ENCODE results near the gene ATP6V0B.

ATP6V0B gene

GRCh38 chr1:43963890-43964289 lies 10.9 kb upstream of the ATP6V0B start:
- TF ChIP-seq CTCF (conservative IDR thresholded peaks at IDR 0.05; ENCODE audit: low read depth): no peak
- POLR2A ChIA-PET (ENCODE audit: low non-redundant PET): no interaction called here
- peak overlapping the region; percentile 4; the same call in 1 of the 2 replicates for H3K27ac ChIP-seq
- CTCF ChIA-PET: interaction anchor here (0.8 to 1.0 kb wide), 2 partner anchors 17 to 73 kb away, joined by 3 to 4 read pairs; partner anchors contain the start of gene IPO13
- DNase-seq (ENCODE audit: low spot score): no peak

GRCh38 chr1:43965316-43965715 lies 9.4 kb upstream of the ATP6V0B start:
- POLR2A ChIA-PET (ENCODE audit: low non-redundant PET): no interaction called here
- DNase-seq (ENCODE audit: low spot score): no peak
- CTCF ChIA-PET: no interaction called here

GRCh38 chr1:43968348-43968948 lies 6.3 kb upstream of the ATP6V0B start:
- POLR2A ChIA-PET (ENCODE audit: low non-redundant PET): interaction anchor here (0.8 kb wide), 1 partner anchor 32 kb away, joined by 10 read pairs; no protein-coding TSS in a partner anchor

More at GRCh38 chr1:43965316-43965715, 9.4 kb upstream of the ATP6V0B start:
- H3K27ac ChIP-seq: no peak overlapping the region
- TF ChIP-seq CTCF (conservative IDR thresholded peaks at IDR 0.05; ENCODE audit: low read depth): no peak

GRCh38 chr1:43969416-43969745 lies 5.4 kb upstream of the ATP6V0B start:
- POLR2A ChIA-PET (ENCODE audit: low non-redundant PET): no interaction called here

More at GRCh38 chr1:43968348-43968948, 6.3 kb upstream of the ATP6V0B start:
- TF ChIP-seq CTCF (conservative IDR thresholded peaks at IDR 0.05; ENCODE audit: low read depth): no peak
- no peak for DNase-seq (ENCODE audit: low spot score)
- no peak overlapping the region for H3K27ac ChIP-seq
- CTCF ChIA-PET: interaction anchor here (0.6 kb wide), 1 partner anchor 1235 kb away, joined by 3 read pairs; no protein-coding TSS in a partner anchor

GRCh38 chr1:43969746-43970466 lies 4.9 kb upstream of the ATP6V0B start, which contains the start of gene DPH2:
Gene DPH2 (plus strand): TSS chr1:43970010. CDS start chr1:43970176, 166 bp downstream.
- H3K27ac ChIP-seq: peak within 1 kb of the TSS; percentile 54
- peak; percentile 98 for DNase-seq (ENCODE audit: low spot score)
- ChIA-PET POLR2A (ENCODE audit: low non-redundant PET) (no interaction called here), CTCF (interaction anchor here (0.6 to 1.1 kb wide), 4 partner anchors 10 to 34 kb away, joined by 3 read pairs; no protein-coding TSS in a partner anchor)
- TF ChIP-seq CTCF (conservative IDR thresholded peaks at IDR 0.05; ENCODE audit: low read depth): no peak

More at GRCh38 chr1:43969416-43969745, 5.4 kb upstream of the ATP6V0B start:
- CTCF ChIA-PET: no interaction called here
- DNase-seq (ENCODE audit: low spot score): no peak
- no peak for TF ChIP-seq CTCF (conservative IDR thresholded peaks at IDR 0.05; ENCODE audit: low read depth)
- peak overlapping the region; percentile 54; the same call in 1 of the 2 replicates for H3K27ac ChIP-seq

- no peak for DNase-seq (ENCODE audit: low spot score)
- ChIA-PET POLR2A (ENCODE audit: low non-redundant PET) (no interaction called here), CTCF (interaction anchor here (0.6 to 1.1 kb wide), 5 partner anchors 10 to 36 kb away, joined by 3 read pairs; no protein-coding TSS in a partner anchor)
Observed at GRCh38 chr1:43970502-43970901, 4.3 kb upstream of the ATP6V0B start.

More at GRCh38 chr1:43970502-43970901, 4.3 kb upstream of the ATP6V0B start:
- no peak for TF ChIP-seq CTCF (conservative IDR thresholded peaks at IDR 0.05; ENCODE audit: low read depth)
- H3K27ac ChIP-seq: peak overlapping the region; percentile 54
